MM.1S (cell line): Measurements from ENCODE around the gene SETDB2.

ENCODE experiments used
- EZH2 ChIP-seq: fragments of 300-600 bp; sonication (generic); optimal IDR thresholded peaks from 2 replicates; pipeline ENCODE3; 2017; ENCODE audit warnings: low read depth, mild to moderate bottlenecking, antibody characterized with exemption, low read length, mixed read lengths
- TF ChIP-seq, protein P1 (sequence below): fragments of 300-600 bp; sonication (generic); IDR thresholded peaks from 2 replicates; pipeline ENCODE4 v1.5.1; 2016; ENCODE audit warnings: antibody characterized with exemption, low read length, mixed read lengths

DNA sequence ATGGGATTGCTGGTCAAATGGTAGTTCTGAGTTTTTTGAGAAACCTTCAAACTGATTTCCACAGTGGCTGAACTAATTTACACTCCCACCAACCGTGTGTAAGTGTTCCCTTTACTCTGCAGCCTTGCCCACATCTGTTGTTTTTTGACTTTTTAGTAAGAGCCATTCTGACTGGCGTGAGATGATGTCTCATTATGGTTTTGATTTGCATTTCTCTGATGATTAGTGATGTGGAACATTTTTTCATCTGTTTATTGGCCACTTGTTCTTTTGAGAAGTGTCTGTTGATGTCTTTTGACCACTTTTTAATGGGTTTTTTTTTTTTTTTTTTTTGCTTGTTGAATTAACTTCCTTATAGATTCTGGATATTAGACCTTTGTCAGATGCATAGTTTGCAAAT lies 4.5 kb upstream of the SETDB2 start:
- TF ChIP-seq, protein P1, sequence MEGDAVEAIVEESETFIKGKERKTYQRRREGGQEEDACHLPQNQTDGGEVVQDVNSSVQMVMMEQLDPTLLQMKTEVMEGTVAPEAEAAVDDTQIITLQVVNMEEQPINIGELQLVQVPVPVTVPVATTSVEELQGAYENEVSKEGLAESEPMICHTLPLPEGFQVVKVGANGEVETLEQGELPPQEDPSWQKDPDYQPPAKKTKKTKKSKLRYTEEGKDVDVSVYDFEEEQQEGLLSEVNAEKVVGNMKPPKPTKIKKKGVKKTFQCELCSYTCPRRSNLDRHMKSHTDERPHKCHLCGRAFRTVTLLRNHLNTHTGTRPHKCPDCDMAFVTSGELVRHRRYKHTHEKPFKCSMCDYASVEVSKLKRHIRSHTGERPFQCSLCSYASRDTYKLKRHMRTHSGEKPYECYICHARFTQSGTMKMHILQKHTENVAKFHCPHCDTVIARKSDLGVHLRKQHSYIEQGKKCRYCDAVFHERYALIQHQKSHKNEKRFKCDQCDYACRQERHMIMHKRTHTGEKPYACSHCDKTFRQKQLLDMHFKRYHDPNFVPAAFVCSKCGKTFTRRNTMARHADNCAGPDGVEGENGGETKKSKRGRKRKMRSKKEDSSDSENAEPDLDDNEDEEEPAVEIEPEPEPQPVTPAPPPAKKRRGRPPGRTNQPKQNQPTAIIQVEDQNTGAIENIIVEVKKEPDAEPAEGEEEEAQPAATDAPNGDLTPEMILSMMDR = no peak
- no peak for TF ChIP-seq EZH2
